ENCODE data around the gene FAM124B.

Gene FAM124B

DNA sequence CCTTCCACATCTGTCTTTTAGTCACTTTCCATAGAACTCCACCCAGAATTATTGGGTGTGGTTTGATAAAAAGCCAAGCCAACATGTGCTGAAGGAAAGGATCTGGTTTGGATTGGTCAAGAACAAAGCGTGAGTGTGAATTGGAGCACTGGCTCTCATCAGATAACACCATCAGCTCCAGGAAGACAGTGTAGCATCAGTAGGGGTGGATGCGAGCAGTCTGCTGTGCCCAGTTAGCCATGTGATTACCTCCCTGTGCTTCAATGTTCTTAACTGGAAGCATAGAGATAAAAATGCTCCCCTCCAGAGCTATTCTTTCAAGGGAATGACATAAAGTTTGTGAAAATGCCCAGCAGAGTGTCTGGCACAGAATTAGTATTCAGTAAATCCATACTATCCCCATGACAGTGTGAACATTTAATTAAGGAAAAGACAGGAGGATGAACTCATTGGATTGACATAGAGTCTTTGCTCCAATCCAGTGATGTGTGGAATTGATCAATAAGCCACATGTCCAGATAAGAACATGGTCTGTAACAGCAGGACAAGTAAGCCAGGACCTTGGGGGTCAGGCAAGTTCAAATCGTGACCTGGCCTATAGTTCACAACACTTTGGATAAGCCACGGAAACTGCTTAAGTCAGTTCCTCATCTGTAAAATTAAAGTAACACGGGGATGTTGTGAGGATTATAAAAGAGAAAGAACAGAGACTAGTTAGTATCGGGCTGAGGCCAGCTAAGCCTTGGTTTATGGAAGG, 68.0 kb downstream of the FAM124B start:
- peak; percentile 6 for DNase-seq (ENCODE audit: low read depth)

- DNase-seq (ENCODE audit: low read depth), result no peak
Observed at GRCh38 chr2:224331698-224332097, 70.2 kb downstream of the FAM124B start.

- no peak for DNase-seq (ENCODE audit: low read depth)
Observed at GRCh38 chr2:224328798-224329197, 73.1 kb downstream of the FAM124B start.
